Kidney (tissue), 14 donors: ENCODE measurements around the gene RGS10. TPM values are rescaled to one million over a fixed set of nuclear protein-coding genes. Genes with fewer than 3 reads are reported as not detected.
A peak's percentile ranks its signal among the peaks of the same experiment; 100 is the strongest.

Source experiments
- DNase-seq, 5 donors: peaks; one replicate each; pipeline ENCODE4 v3.0.0-alpha.2; 2013 to 2020
- FAIRE-seq: peaks from 2 replicates; lab custom pipeline; 2012; peaks lifted over from hg19 to GRCh38; lab: Jason Lieb, UNC
- H3K27ac ChIP-seq, 2 donors: one replicate each; pipeline ENCODE4 v1.7.0; 2013; ENCODE audit warnings: low read depth in 2 of 2, low read length in 2 of 2, inconsistent platforms in 1 of 2
- H3K27me3 ChIP-seq: one replicate; pipeline ENCODE4 v1.7.1; 2013; ENCODE audit warnings: low read length, inconsistent platforms; ENCODE audit not compliant: control insufficient read depth, insufficient read depth
- H3K36me3 ChIP-seq, 3 donors: one replicate each; pipeline versions ENCODE4 v1.7.0 to v1.7.1; 2013; ENCODE audit warnings: low read length in 3 of 3, control low read depth in 1 of 3, inconsistent platforms in 1 of 3; ENCODE audit not compliant: insufficient read depth in 3 of 3, control insufficient read depth in 2 of 3
- H3K4me1 ChIP-seq, 3 donors: one replicate each; pipeline versions ENCODE4 v1.7.0 to v1.7.1; 2013; ENCODE audit warnings: low read length in 3 of 3, inconsistent platforms in 1 of 3, low read depth in 1 of 3; ENCODE audit not compliant: control insufficient read depth in 2 of 3, insufficient read depth in 2 of 3
- H3K4me3 ChIP-seq, 3 donors: one replicate each; pipeline versions ENCODE4 v1.7.0 to v1.8.1; 2013; ENCODE audit warnings: low read length in 3 of 3, control low read depth in 1 of 3, inconsistent platforms in 1 of 3
- H3K9ac ChIP-seq, 3 donors: one replicate each; pipeline versions ENCODE4 v1.7.0 to v1.7.1; 2013; ENCODE audit warnings: low read length in 3 of 3, control low read depth in 1 of 3, inconsistent platforms in 1 of 3
- H3K9me3 ChIP-seq, 3 donors: one replicate each; pipeline versions ENCODE4 v1.7.0 to v1.7.1; 2013; ENCODE audit warnings: low read length in 3 of 3, control low read depth in 1 of 3, inconsistent platforms in 1 of 3; ENCODE audit not compliant: control insufficient read depth in 2 of 3, insufficient read depth in 1 of 3
- CTCF ChIP-seq: IDR thresholded peaks from 3 replicates; pipeline ENCODE4 v1.5.1; 2012; ENCODE audit warnings: mild to moderate bottlenecking, moderate library complexity, borderline replicate concordance; ENCODE audit not compliant: insufficient read depth; ENCODE audit errors: extremely low read depth
- intact Hi-C: fragments of 100-400 bp; cut with DNase I; formaldehyde crosslinking; loops from one replicate; pipeline ENCODE4 v1.11.1; 2022
- polyA plus RNA-seq: library from polyadenylated mRNA; stranded (reverse); fragments of 350-450 nt; fragmentation: Illumina TruSeq; extraction: RNeasy Lipid Tissue Mini Kit (QIAGEN cat#74804); gene quantifications from one replicate; pipeline ENCODE4 v1.2.3, GENCODE V29; 2014; ENCODE audit warnings: low read depth, low replicate concordance; ENCODE audit not compliant: insufficient read depth
- total RNA-seq: library from RNA; stranded (reverse); fragmentation: NEBNext Ultra II Directional; extraction: Animal tissue kit (Norgen Biotek cat#: 25700); gene quantifications from one replicate; pipeline ENCODE4 v1.2.1, GENCODE V29; 2021
- donor health status: control.
- donor health status: control.
- donor health status: control.
- donor health status: control.
- donor health status: control.
- donor health status: DM: yes; HTN: yes; CAD: no.
- donor health status: Normal renal cell carcinoma (clear cell type).

RGS10 gene
- total and polyA plus RNA-seq, 2 donors from 2014 or later: 19.9 to 25.4 TPM

- Histone ChIP-seq H3K4me1 (peaks cover 0 to 2% (median 0%) of the 10 kb centered on the region in 3 donors), H3K9me3 (no peaks in the 10 kb centered on the region), H3K27me3 (no peaks in the 10 kb centered on the region), H3K4me3 (no peak overlapping the region), H3K9ac (no peak overlapping the region), H3K27ac (no peak overlapping the region), H3K36me3 (no peaks in the 10 kb centered on the region)
- intact Hi-C loops: no loop called here
- no peak for TF ChIP-seq CTCF
- FAIRE-seq (no peak), DNase-seq (peak in 3 of 5 donors; percentile 49 to 73 (median 70))
Measured at GRCh38 chr10:119494236-119495020, 48.1 kb downstream of the RGS10 start.

GRCh38 chr10:119493155-119493554, 49.4 kb downstream of the RGS10 start:
- H3K27ac ChIP-seq: no peak overlapping the region
- no peaks in the 10 kb centered on the region for H3K36me3 ChIP-seq
- H3K9ac ChIP-seq: no peak overlapping the region
- DNase-seq: no peak
- no peak overlapping the region for H3K4me3 ChIP-seq
- no peaks in the 10 kb centered on the region for H3K9me3 ChIP-seq
- intact Hi-C loops: no loop called here
- H3K4me1 ChIP-seq: no peaks in the 10 kb centered on the region
- no peak for TF ChIP-seq CTCF
- no peak for FAIRE-seq
- H3K27me3 ChIP-seq: no peaks in the 10 kb centered on the region

GRCh38 chr10:119491966-119492757, 50.4 kb downstream of the RGS10 start:
- Histone ChIP-seq H3K27ac (no peak overlapping the region), H3K9me3 (no peaks in the 10 kb centered on the region), H3K9ac (no peak overlapping the region), H3K27me3 (no peaks in the 10 kb centered on the region), H3K4me1 (no peaks in the 10 kb centered on the region), H3K36me3 (no peaks in the 10 kb centered on the region), H3K4me3 (no peak overlapping the region)
- no peak for DNase-seq
- FAIRE-seq: no peak
- intact Hi-C loops: no loop called here
- no peak for TF ChIP-seq CTCF
